Measurements from ENCODE around the gene PAGE2.
"Not testable (repeated sequence)": the region's sequence is repeated elsewhere in the genome, so short reads cannot be mapped to it uniquely, and the experiment has no call there.

The PAGE2 gene

DNA sequence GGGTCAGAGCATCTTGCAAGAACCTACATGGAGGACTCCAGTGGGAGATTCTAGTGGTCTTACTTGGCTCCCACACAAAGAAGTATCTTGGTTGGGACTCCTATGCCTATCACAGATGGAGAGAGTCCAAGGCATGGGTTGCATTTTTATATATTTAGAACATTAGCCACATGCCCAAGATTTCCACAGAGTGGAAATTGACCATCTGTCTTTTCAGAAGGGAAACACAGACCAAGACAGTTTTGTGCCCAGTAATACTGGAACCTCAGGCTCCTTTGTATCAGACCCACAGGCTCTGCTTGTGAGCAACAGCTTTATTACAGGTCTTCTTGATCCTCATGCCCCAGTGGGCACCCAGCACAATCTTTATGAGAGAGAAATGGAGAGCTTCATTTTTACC, 43.6 kb downstream of the PAGE2 start:
- Histone ChIP-seq H3K27me3 (replicated peaks; ENCODE audit: insufficient read depth, low read length) (no peaks in the 10 kb centered on the region), H2AFZ (ENCODE audit: low read length) (no peak overlapping the region), H3K9me2 (replicated peaks; ENCODE audit: insufficient read depth, low read length) (no peaks in the 10 kb centered on the region), H3K4me1 (ENCODE audit: low read length) (no peaks in the 10 kb centered on the region), H3K4me3 (ENCODE audit: low read length) (no peak overlapping the region), H4K20me1 (ENCODE audit: insufficient read depth, low read length) (no peaks in the 10 kb centered on the region), H3K9ac (ENCODE audit: low read length) (no peak overlapping the region), H3K27ac (ENCODE audit: low read length) (no peak overlapping the region), H3K4me2 (ENCODE audit: low read depth, low read length) (no peak overlapping the region), H3K79me2 (ENCODE audit: low read length) (no peaks in the 10 kb centered on the region), H3F3A (ENCODE audit: insufficient read depth, low read length) (no peaks in the 10 kb centered on the region), H3K36me3 (replicated peaks; ENCODE audit: insufficient read depth, low read length) (no peaks in the 10 kb centered on the region), H3K9me3 (replicated peaks; ENCODE audit: insufficient read depth, low read length) (no peaks in the 10 kb centered on the region)
- TF ChIP-seq EZH2 (optimal IDR thresholded peaks at IDR 0.05; ENCODE audit: low read depth, low read length) (no peak), EZH2phosphoT487 (IDR thresholded peaks at IDR 0.05; ENCODE audit: low read length) (no peak)
- TF ChIP-seq, protein P1, sequence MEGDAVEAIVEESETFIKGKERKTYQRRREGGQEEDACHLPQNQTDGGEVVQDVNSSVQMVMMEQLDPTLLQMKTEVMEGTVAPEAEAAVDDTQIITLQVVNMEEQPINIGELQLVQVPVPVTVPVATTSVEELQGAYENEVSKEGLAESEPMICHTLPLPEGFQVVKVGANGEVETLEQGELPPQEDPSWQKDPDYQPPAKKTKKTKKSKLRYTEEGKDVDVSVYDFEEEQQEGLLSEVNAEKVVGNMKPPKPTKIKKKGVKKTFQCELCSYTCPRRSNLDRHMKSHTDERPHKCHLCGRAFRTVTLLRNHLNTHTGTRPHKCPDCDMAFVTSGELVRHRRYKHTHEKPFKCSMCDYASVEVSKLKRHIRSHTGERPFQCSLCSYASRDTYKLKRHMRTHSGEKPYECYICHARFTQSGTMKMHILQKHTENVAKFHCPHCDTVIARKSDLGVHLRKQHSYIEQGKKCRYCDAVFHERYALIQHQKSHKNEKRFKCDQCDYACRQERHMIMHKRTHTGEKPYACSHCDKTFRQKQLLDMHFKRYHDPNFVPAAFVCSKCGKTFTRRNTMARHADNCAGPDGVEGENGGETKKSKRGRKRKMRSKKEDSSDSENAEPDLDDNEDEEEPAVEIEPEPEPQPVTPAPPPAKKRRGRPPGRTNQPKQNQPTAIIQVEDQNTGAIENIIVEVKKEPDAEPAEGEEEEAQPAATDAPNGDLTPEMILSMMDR (IDR thresholded peaks at IDR 0.05; ENCODE audit: low read length) = no peak
- DNase-seq = no peak

DNA sequence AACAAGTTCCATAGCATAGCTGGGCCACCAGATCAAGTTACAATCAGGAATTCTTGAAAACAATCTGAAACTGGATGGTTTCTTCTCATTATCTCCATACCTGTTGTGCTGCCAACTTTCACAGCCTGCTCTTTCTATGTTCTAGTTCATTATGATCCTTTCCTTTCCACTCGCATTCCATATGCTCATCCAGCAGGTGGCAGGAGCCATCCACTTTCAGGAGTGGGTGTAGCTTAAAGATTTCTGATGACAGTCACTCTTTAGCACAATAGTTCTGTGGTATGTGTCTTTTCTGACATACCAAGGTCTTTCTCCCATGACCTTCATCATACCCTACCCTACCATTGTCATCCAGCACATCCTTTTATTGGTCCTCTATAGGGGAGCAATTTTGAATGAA, 46.4 kb downstream of the PAGE2 start:
- no peaks in the 10 kb centered on the region for H3K9me3 ChIP-seq (replicated peaks; ENCODE audit: insufficient read depth, low read length)
- no peaks in the 10 kb centered on the region for H3K9me2 ChIP-seq (replicated peaks; ENCODE audit: insufficient read depth, low read length)
- TF ChIP-seq, protein P1 (IDR thresholded peaks at IDR 0.05; ENCODE audit: low read length) = peak; percentile 33
- no peak for TF ChIP-seq EZH2phosphoT487 (IDR thresholded peaks at IDR 0.05; ENCODE audit: low read length)
- no peak for TF ChIP-seq EZH2 (optimal IDR thresholded peaks at IDR 0.05; ENCODE audit: low read depth, low read length)
- H3K9ac ChIP-seq (ENCODE audit: low read length) = no peak overlapping the region
- no peaks in the 10 kb centered on the region for H4K20me1 ChIP-seq (ENCODE audit: insufficient read depth, low read length)
- no peak overlapping the region for H3K4me3 ChIP-seq (ENCODE audit: low read length)
- DNase-seq = peak; percentile 12
- no peaks in the 10 kb centered on the region for H3K36me3 ChIP-seq (replicated peaks; ENCODE audit: insufficient read depth, low read length)
- no peaks in the 10 kb centered on the region for H3K79me2 ChIP-seq (ENCODE audit: low read length)
- H3K4me1 ChIP-seq (ENCODE audit: low read length) = no peaks in the 10 kb centered on the region
- H2AFZ ChIP-seq (ENCODE audit: low read length) = no peak overlapping the region
- H3K27me3 ChIP-seq (replicated peaks; ENCODE audit: insufficient read depth, low read length) = no peaks in the 10 kb centered on the region
- H3F3A ChIP-seq (ENCODE audit: insufficient read depth, low read length) = no peaks in the 10 kb centered on the region
- no peak overlapping the region for H3K4me2 ChIP-seq (ENCODE audit: low read depth, low read length)
- H3K27ac ChIP-seq (ENCODE audit: low read length) = no peak overlapping the region

DNA sequence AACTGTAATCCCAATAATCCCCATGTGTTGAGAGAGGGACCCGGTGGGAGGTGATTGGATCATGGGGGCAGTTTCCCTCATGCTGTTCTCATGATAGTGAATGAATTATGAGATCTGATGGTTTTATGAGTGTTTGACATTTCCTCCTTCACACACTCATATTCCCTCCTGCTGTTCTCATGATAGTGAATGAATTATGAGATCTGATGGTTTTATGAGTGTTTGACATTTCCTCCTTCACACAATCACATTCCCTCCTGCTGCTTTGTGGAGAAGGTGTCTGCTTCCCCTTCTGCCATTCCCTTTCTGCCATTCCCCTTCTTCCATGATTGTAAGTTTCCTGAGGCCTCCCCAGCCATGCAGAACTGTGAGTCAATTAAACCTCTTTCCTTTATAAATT, 52.0 kb downstream of the PAGE2 start:
- H3K9me2 ChIP-seq (replicated peaks; ENCODE audit: insufficient read depth, low read length); H3F3A ChIP-seq (ENCODE audit: insufficient read depth, low read length); H3K27ac ChIP-seq (ENCODE audit: low read length); H3K4me1 ChIP-seq (ENCODE audit: low read length); H3K9ac ChIP-seq (ENCODE audit: low read length); H3K79me2 ChIP-seq (ENCODE audit: low read length); H3K4me2 ChIP-seq (ENCODE audit: low read depth, low read length); H2AFZ ChIP-seq (ENCODE audit: low read length); H3K27me3 ChIP-seq (replicated peaks; ENCODE audit: insufficient read depth, low read length); H3K9me3 ChIP-seq (replicated peaks; ENCODE audit: insufficient read depth, low read length); H4K20me1 ChIP-seq (ENCODE audit: insufficient read depth, low read length); H3K36me3 ChIP-seq (replicated peaks; ENCODE audit: insufficient read depth, low read length); DNase-seq; H3K4me3 ChIP-seq (ENCODE audit: low read length): not testable (repeated sequence)
